GM12864 (cell line): ENCODE data around the gene CT45A10.
"Not testable (repeated sequence)": the region's sequence is repeated elsewhere in the genome, so short reads cannot be mapped to it uniquely, and the experiment has no call there.

Experiments used
- DNase-seq: peaks from one replicate; pipeline ENCODE4 v3.0.0-alpha.2; 2011; ENCODE audit warnings: low read depth
- H3K4me3 ChIP-seq: 2 replicates; pipeline ENCODE4 v1.5.1; 2011; ENCODE audit warnings: mild to moderate bottlenecking, low read depth, low read length, control low read depth
- TF ChIP-seq, protein P1 (sequence below): IDR thresholded peaks from 2 replicates; pipeline ENCODE4 v1.5.1; 2011; ENCODE audit warnings: low read depth, mild to moderate bottlenecking, moderate library complexity, low read length, control low read depth, inconsistent platforms; ENCODE audit errors: missing control alignments

CT45A10 gene, protein sequence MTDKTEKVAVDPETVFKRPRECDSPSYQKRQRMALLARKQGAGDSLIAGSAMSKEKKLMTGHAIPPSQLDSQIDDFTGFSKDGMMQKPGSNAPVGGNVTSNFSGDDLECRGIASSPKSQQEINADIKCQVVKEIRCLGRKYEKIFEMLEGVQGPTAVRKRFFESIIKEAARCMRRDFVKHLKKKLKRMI

DNA sequence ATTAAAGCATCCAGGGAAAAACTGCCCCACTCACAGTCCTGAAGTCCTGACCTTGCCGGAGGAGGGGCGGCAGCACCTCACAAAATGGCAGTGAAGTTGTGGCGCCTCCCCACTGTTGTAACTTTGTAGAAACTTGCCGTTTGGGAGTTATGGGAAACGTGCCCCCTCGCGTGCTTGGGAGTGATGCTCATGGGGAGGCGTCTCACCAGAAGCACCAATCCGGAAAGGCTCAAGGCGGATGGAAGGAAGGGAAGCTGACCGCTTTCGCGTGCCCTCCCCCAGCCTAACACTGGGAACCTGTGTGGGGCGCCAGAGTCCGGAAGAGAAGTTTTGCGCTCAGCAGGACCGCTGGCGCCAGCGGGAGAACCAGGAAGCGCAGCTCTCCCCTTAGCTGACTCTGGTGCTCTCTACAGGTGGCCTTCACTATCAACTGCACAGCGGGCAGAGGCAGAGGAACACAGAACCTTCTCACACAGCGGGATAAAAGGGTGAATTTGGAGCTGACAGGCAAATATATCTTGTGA is at the start of gene CT45A10, which contains the start of gene SAGE1:
CT45A10 (minus strand) TSS at position 151 of the 524 bp plus-strand sequence. CDS start 8,100 bp downstream, outside the sequence.
SAGE1 (plus strand) TSS at position 423 of the 524 bp plus-strand sequence. CDS start 2,527 bp downstream, outside the sequence.
- DNase-seq, result no peak
- H3K4me3 ChIP-seq, result no peak within 1 kb of the TSS
- TF ChIP-seq, protein P1, sequence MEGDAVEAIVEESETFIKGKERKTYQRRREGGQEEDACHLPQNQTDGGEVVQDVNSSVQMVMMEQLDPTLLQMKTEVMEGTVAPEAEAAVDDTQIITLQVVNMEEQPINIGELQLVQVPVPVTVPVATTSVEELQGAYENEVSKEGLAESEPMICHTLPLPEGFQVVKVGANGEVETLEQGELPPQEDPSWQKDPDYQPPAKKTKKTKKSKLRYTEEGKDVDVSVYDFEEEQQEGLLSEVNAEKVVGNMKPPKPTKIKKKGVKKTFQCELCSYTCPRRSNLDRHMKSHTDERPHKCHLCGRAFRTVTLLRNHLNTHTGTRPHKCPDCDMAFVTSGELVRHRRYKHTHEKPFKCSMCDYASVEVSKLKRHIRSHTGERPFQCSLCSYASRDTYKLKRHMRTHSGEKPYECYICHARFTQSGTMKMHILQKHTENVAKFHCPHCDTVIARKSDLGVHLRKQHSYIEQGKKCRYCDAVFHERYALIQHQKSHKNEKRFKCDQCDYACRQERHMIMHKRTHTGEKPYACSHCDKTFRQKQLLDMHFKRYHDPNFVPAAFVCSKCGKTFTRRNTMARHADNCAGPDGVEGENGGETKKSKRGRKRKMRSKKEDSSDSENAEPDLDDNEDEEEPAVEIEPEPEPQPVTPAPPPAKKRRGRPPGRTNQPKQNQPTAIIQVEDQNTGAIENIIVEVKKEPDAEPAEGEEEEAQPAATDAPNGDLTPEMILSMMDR, result no peak

DNA sequence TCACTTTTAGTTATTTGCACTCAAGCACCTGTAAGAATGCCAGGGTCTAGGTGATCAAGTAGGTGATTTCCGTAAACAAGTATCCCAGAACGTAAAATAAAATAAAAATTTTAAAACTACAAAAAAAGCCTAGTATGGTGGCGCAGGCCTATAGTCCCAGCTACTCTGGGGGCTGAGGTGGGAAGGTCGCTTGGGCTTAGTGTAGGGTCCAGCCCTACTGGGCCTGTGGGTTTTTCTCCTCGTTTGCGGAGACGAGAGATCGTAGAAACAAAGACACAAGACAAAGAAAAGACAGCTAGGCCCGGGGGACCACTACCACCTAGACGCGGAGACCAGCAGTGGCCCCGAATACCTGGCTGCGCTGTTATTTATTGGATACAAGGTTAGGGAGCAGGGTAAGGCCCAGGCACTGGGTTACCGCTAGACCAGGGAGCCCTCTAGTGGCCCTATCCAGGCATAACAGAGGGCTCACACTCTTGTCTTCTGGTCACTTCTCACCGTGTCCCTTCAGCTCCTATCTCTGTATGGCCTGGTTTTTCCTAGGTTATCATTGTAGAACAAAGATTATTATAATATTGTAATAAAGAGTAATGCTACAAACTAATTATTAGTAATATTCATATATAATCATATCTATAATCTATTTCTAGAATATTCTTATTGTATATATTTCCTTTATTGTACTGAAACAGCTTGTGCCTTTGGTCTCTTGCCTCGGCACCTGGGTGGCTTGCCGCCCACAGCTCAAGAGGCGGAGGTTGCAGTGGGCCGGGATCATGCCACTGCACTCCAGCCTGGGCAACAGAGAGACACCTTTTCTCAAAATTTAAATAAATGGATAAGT is 38.6 kb upstream of the CT45A10 start:
- TF ChIP-seq, protein P1, result peak; percentile 69
- peak; percentile 3 for DNase-seq
- no peak overlapping the region for H3K4me3 ChIP-seq

DNA sequence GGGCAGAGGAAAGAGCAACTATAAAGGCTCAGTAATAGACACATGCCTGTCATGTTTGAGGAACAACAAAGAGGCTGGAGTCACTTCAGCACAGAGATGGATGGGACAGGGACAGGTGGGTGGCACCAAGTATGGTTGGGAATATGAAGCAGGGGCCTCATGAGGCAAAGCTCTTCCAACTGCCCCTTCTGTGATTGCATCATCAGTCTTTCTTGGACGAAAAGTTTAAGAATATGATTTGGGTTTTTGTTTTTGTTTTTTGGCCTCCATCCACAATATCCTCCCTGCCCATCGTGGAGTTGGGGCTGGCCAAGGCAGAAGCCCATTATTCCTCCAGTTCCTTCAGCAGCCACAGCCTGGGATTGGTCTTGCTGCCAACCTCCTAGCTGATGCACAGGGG is 34.7 kb upstream of the CT45A10 start:
- TF ChIP-seq, protein P1, result no peak
- DNase-seq, result no peak
- no peak overlapping the region for H3K4me3 ChIP-seq

DNA sequence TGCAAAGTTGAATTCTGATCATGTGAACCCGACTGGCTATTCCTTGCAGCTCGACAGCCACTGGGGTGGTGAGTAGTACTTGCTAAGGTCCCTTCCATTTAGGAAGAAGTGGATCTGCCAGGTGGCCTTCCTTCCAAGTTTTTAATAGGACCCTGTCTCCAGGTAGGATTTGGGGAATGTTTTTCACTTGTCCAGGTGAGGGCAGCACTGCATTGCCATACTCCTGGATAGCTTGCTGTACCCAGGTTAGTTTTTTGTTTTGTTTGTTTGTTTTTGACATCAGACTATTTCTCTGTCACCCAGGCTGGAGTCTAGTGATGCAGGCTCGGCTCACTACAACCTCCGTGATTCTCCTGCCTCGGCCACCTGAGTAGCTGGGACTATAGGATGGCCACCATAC is 30.1 kb upstream of the CT45A10 start:
- DNase-seq, result no peak

DNA sequence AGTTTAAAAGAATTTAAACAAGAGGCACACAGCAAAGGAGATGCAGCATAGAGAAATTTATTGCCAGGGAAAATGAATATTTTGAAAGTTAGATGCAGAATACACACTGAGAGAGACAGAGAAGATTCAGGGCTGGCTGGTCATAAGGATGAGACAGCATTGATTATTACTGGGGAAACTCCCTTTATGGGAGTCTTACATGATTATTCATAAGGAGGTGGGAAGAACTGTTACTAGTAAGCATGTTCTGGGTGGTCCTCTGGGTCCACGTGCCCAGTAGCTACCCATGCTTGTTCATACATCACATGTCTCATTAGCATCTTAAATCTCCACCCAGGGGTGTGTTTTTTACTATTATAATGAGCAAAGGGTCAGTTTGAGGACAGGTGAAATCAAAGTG is 27.3 kb upstream of the CT45A10 start:
- H3K4me3 ChIP-seq, DNase-seq: not testable (repeated sequence)

More for the DNA sequence above, 30.1 kb upstream of the CT45A10 start:
- TF ChIP-seq, protein P1, result peak; percentile 13
- H3K4me3 ChIP-seq, result no peak overlapping the region

DNA sequence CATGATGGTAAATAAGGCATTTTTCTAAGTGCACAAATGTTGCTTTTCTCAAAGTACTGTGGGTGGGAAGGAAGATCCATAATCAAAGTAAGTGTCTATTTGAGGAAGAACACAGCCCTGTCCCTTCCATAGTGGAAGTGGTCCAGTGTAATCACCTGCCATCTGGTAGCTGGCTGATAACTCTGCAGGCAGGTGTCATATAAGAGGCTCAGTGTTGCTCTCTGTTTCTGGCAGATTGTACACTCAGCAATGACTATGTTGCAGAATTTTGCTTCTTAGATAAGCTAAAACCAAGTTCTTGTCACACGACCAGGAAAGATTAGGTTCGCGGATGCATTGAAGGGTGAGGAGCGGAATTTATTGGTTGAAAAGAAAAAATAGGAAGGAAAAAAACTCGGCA is 21.2 kb upstream of the CT45A10 start:
- DNase-seq, result no peak
- H3K4me3 ChIP-seq, result no peak overlapping the region
- TF ChIP-seq, protein P1, result no peak

DNA sequence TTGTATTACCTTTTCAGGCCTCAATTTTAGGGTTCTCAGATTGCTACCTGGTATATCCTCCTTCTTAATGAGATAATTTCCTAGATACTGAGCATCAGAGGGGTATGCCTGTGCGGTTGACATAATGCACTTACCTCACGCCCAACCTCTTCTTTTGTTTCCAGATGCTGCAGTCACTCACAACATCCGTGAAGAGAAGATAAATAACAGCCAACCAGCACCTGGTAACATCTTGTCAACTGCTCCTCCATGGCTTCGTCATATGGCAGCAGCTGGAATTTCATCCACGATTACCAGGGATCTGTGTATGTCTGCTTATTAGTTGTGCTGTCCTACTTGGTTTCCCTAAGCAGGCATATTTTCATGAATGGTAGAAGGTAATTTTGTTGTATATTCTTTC is 17.0 kb upstream of the CT45A10 start:
- TF ChIP-seq, protein P1, result no peak
- no peak for DNase-seq
- H3K4me3 ChIP-seq, result no peak overlapping the region
